ENCODE results near the gene ADCK1. TPM values are rescaled to one million over a fixed set of nuclear protein-coding genes. Genes with fewer than 3 reads are reported as not detected.

ADCK1 gene
- total and polyA plus RNA-seq, 2 donors (not counting 3 experiments of a cell fraction or from before 2014, with no cell fraction given) = 4.2 to 6.9 TPM

DNA sequence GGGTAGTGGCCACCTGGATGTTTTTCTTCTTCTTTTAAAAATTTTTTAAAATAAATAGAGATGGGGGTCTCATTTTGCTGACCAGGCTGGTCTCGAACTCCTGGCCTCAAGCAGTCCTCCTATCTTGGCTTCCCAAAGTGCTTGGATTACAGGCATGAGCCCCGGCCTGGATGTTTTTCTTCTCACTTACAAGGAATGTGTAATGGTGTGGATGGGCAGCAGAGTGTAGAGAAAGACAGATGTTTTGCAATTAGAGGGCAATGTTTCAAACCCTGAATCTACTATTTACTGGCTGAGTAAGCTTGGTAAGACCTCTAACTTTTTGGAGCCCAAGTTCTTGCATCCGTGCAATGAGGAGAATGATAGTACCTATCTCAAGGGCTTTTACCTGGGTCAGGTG, 48.1 kb downstream of the ADCK1 start:
- no peak overlapping the region for H3K4me2 ChIP-seq (ENCODE audit: insufficient read depth, low read length)
- no peak overlapping the region for H2AFZ ChIP-seq (ENCODE audit: low read depth, low read length)
- H3K79me2 ChIP-seq (ENCODE audit: control insufficient read depth, insufficient read depth, low read length) = no peaks in the 10 kb centered on the region
- no peaks in the 10 kb centered on the region for H3K27me3 ChIP-seq (ENCODE audit: control insufficient read depth in 2 of 2, insufficient read depth in 2 of 2, low read length in 2 of 2)
- no peak overlapping the region for H3K9ac ChIP-seq (replicated peaks; ENCODE audit: extremely low read depth, insufficient read depth, low read length)
- H4K20me1 ChIP-seq (replicated peaks; ENCODE audit: control insufficient read depth, extremely low read depth, insufficient read depth, low read length) = no peaks in the 10 kb centered on the region
- ChIA-PET POLR2A (no interaction called here), CTCF (no interaction called here)
- no peak overlapping the region for H3K27ac ChIP-seq (ENCODE audit: insufficient read depth, low read depth, low read length)
- dilution Hi-C loops (cut with MboI; ENCODE audit: extremely low pct_ligation_motif_present, low sequenced_read_pairs) = no loop called here
- FAIRE-seq = no peak
- H3K9me3 ChIP-seq (replicated peaks; ENCODE audit: control insufficient read depth, insufficient read depth, low read length) = no peaks in the 10 kb centered on the region
- H3K4me1 ChIP-seq (ENCODE audit: control insufficient read depth, extremely low read depth, insufficient read depth, low read length) = no peaks in the 10 kb centered on the region
- intact Hi-C loops (cut with micrococcal nuclease) = no loop called here
- no peaks in the 10 kb centered on the region for H3K9me1 ChIP-seq (replicated peaks; ENCODE audit: control insufficient read depth, extremely low read depth, insufficient read depth, low read length)
- H3K4me3 ChIP-seq (replicated peaks in 1 of 3; ENCODE audit: insufficient read depth in 1 of 3, low read depth in 1 of 3, low read length in 3 of 3) = no peak overlapping the region
- no peak for DNase-seq (ENCODE audit: low read depth, low spot score)
- TF ChIP-seq FOS (IDR thresholded peaks at IDR 0.05; ENCODE audit: borderline replicate concordance, insufficient read depth, low read length) (no peak), POLR2A (IDR thresholded peaks at IDR 0.05; ENCODE audit: low read depth, low read length) (no peak), GATA2 (IDR thresholded peaks at IDR 0.05; ENCODE audit: insufficient read depth, insufficient read length, low read depth, low read length) (no peak), POLR2AphosphoS5 (IDR thresholded peaks at IDR 0.05; ENCODE audit: insufficient read depth, low read depth, low read length) (no peak), MAX (IDR thresholded peaks at IDR 0.05; ENCODE audit: insufficient read depth, insufficient read length) (no peak), JUN (IDR thresholded peaks at IDR 0.05; ENCODE audit: borderline replicate concordance, insufficient read depth, insufficient read length, low read depth) (no peak), EZH2 (IDR thresholded peaks at IDR 0.05; ENCODE audit: borderline replicate concordance, low read depth, low read length, severe bottlenecking) (no peak), CTCF (IDR thresholded peaks at IDR 0.05; ENCODE audit: extremely low read depth in 1 of 2, insufficient read depth in 1 of 2, low read depth in 1 of 2, low read length in 2 of 2) (no peak), MYC (IDR thresholded peaks at IDR 0.05; ENCODE audit: low read depth, low read length) (no peak)
- H3K36me3 ChIP-seq (ENCODE audit: control insufficient read depth in 2 of 2, extremely low read depth in 1 of 2, insufficient read depth in 2 of 2, low read length in 2 of 2) = no peaks in the 10 kb centered on the region
- no TSS peak for BruUV-seq (replicated peaks)
